Keratinocyte (primary cell): ENCODE data around the gene DRP2. TPM values are rescaled to one million over a fixed set of nuclear protein-coding genes. Genes with fewer than 3 reads are reported as not detected.

Experiments
- DNase-seq: peaks from one replicate; pipeline ENCODE4 v3.0.0-alpha.2; 2011; ENCODE audit warnings: low read depth, missing footprints, low spot score
- FAIRE-seq: peaks from 2 replicates; lab custom pipeline; 2011; peaks lifted over from hg19 to GRCh38; lab: Jason Lieb, UNC
- H2AFZ ChIP-seq: 2 replicates; pipeline ENCODE4 v1.6.0; 2012; ENCODE audit warnings: low read length, control low read depth, inconsistent platforms; ENCODE audit not compliant: control insufficient read depth
- H3K27ac ChIP-seq: 2 replicates; pipeline ENCODE4 v1.5.1; 2011; ENCODE audit warnings: low read length; ENCODE audit not compliant: control insufficient read depth, insufficient read depth
- H3K27me3 ChIP-seq: 3 replicates; pipeline ENCODE4 v1.6.0; 2011; ENCODE audit warnings: low read length; ENCODE audit not compliant: control insufficient read depth, insufficient read depth; ENCODE audit errors: extremely low read depth
- H3K36me3 ChIP-seq, 2 experiments: 2 replicates in 1 of 2; 3 replicates in 1 of 2; pipeline ENCODE4 v1.5.1; 2011; ENCODE audit warnings: low read length in 2 of 2, mild to moderate bottlenecking in 1 of 2; ENCODE audit not compliant: control insufficient read depth in 2 of 2, insufficient read depth in 2 of 2; ENCODE audit errors: extremely low read depth in 1 of 2
- H3K4me1 ChIP-seq: 3 replicates; pipeline ENCODE4 v1.5.1; 2011; ENCODE audit warnings: low read length; ENCODE audit not compliant: control insufficient read depth, insufficient read depth; ENCODE audit errors: extremely low read depth
- H3K4me2 ChIP-seq: 3 replicates; pipeline ENCODE4 v1.6.0; 2011; ENCODE audit warnings: low read depth, low read length; ENCODE audit not compliant: control insufficient read depth, insufficient read depth; ENCODE audit errors: extremely low read depth
- H3K4me3 ChIP-seq, 3 experiments: fragments of 200-600 bp in 1 of 3; sonication (generic) in 1 of 3; 2 replicates in 2 of 3; 3 replicates in 1 of 3; pipeline ENCODE4 v1.5.1; 2011 to 2016; ENCODE audit warnings: low read length in 3 of 3, mild to moderate bottlenecking in 3 of 3, control low read depth in 2 of 3, inconsistent platforms in 1 of 3, low read depth in 1 of 3, mixed read lengths in 1 of 3, mixed run types in 1 of 3, moderate library complexity in 1 of 3; ENCODE audit not compliant: control insufficient read depth in 2 of 3, insufficient read depth in 2 of 3; ENCODE audit errors: extremely low read depth in 1 of 3
- H3K79me2 ChIP-seq: 2 replicates; pipeline ENCODE4 v1.6.0; 2012; ENCODE audit warnings: low read length; ENCODE audit not compliant: control insufficient read depth, insufficient read depth
- H3K9ac ChIP-seq: 3 replicates; pipeline ENCODE4 v1.6.0; 2011; ENCODE audit warnings: low read length; ENCODE audit not compliant: control insufficient read depth, insufficient read depth; ENCODE audit errors: extremely low read depth
- H3K9me1 ChIP-seq: 3 replicates; pipeline ENCODE4 v1.6.0; 2011; ENCODE audit warnings: low read length; ENCODE audit not compliant: control insufficient read depth, insufficient read depth; ENCODE audit errors: extremely low read depth
- H3K9me3 ChIP-seq: 2 replicates; pipeline ENCODE4 v1.5.1; 2012; ENCODE audit warnings: low read depth, low read length; ENCODE audit not compliant: control insufficient read depth
- H4K20me1 ChIP-seq: 3 replicates; pipeline ENCODE4 v1.6.0; 2011; ENCODE audit warnings: low read length; ENCODE audit not compliant: control insufficient read depth, insufficient read depth; ENCODE audit errors: extremely low read depth
- CTCF ChIP-seq, 3 experiments: IDR thresholded peaks in 1 of 3; conservative IDR thresholded peaks in 1 of 3; optimal IDR thresholded peaks in 1 of 3; 2 replicates in 2 of 3; 3 replicates in 1 of 3; pipeline versions ENCODE3 to v1.5.1; 2011; ENCODE audit warnings: low read length in 3 of 3, mild to moderate bottlenecking in 3 of 3, moderate library complexity in 2 of 3, control low read depth in 1 of 3, inconsistent platforms in 1 of 3; ENCODE audit not compliant: insufficient read depth in 2 of 3; ENCODE audit errors: extremely low read depth in 1 of 3
- EZH2 ChIP-seq: IDR thresholded peaks from one replicate; pipeline ENCODE4 v1.6.1; 2012; ENCODE audit warnings: inconsistent platforms, mild to moderate bottlenecking, low read length, moderate library complexity
- dilution Hi-C: fragments of 300-500 bp; cut with MboI; formaldehyde crosslinking; loops from one replicate; pipeline ENCODE4 v1.7.0; 2020; ENCODE audit warnings: low sequenced_read_pairs; ENCODE audit not compliant: extremely low pct_ligation_motif_present
- polyA plus RNA-seq, 5 experiments: library from polyadenylated mRNA; depleted of rRNA in 3 of 5; stranded (reverse) in 3 of 5; stranded (forward) in 1 of 5; unstranded in 1 of 5; fragments of >200 nt; gene quantifications; 1 replicate in 1 of 5; 2 replicates in 3 of 5; 3 replicates in 1 of 5; pipeline versions ENCODE4 v1.2.1 to v1.2.3, GENCODE V29; 2011 to 2012; ENCODE audit warnings: missing spikeins in 2 of 5, low read depth in 1 of 5, low replicate concordance in 1 of 5

Gene DRP2
- polyA plus RNA-seq, 1 donor (not counting 4 experiments of a cell fraction or from before 2014, with no cell fraction given) = 0.08 TPM

GRCh38 chrX:101230636-101231035 is 11.1 kb downstream of the DRP2 start:
- no peak overlapping the region for H3K4me3 ChIP-seq
- H3K4me2 ChIP-seq = no peak overlapping the region
- H3K27ac ChIP-seq = no peak overlapping the region
- dilution Hi-C loops = no loop called here
- no peaks in the 10 kb centered on the region for H3K27me3 ChIP-seq
- no peak overlapping the region for H3K9ac ChIP-seq
- FAIRE-seq (peak; percentile 26), DNase-seq (no peak)
- no peaks in the 10 kb centered on the region for H3K36me3 ChIP-seq
- no peaks in the 10 kb centered on the region for H3K9me1 ChIP-seq
- no peaks in the 10 kb centered on the region for H3K9me3 ChIP-seq
- no peaks in the 10 kb centered on the region for H3K4me1 ChIP-seq
- no peaks in the 10 kb centered on the region for H3K79me2 ChIP-seq
- no peaks in the 10 kb centered on the region for H4K20me1 ChIP-seq
- TF ChIP-seq CTCF (optimal IDR thresholded peaks at IDR 0.05 in 1 of 3, IDR thresholded peaks at IDR 0.05 in 1 of 3, conservative IDR thresholded peaks at IDR 0.05 in 1 of 3; ENCODE audit: extremely low read depth in 1 of 3, insufficient read depth in 2 of 3, low read length in 3 of 3) (no peak), EZH2 (no peak)
- no peak overlapping the region for H2AFZ ChIP-seq

GRCh38 chrX:101231080-101231479 is 11.5 kb downstream of the DRP2 start:
- H3K36me3 ChIP-seq = no peaks in the 10 kb centered on the region
- no peaks in the 10 kb centered on the region for H3K27me3 ChIP-seq
- no peak overlapping the region for H3K9ac ChIP-seq
- no peaks in the 10 kb centered on the region for H3K79me2 ChIP-seq
- DNase-seq (no peak), FAIRE-seq (no peak)
- H3K27ac ChIP-seq = no peak overlapping the region
- no peak overlapping the region for H2AFZ ChIP-seq
- H3K9me1 ChIP-seq = no peaks in the 10 kb centered on the region
- H3K4me1 ChIP-seq = no peaks in the 10 kb centered on the region
- H4K20me1 ChIP-seq = no peaks in the 10 kb centered on the region
- no peak for TF ChIP-seq CTCF (optimal IDR thresholded peaks at IDR 0.05 in 1 of 3, IDR thresholded peaks at IDR 0.05 in 1 of 3, conservative IDR thresholded peaks at IDR 0.05 in 1 of 3; ENCODE audit: extremely low read depth in 1 of 3, insufficient read depth in 2 of 3, low read length in 3 of 3)
- TF ChIP-seq EZH2 = no peak
- no peak overlapping the region for H3K4me3 ChIP-seq
- H3K9me3 ChIP-seq = no peaks in the 10 kb centered on the region
- dilution Hi-C loops = no loop called here
- H3K4me2 ChIP-seq = no peak overlapping the region
